Fibroblast of pulmonary artery (primary cell): ENCODE measurements around the gene PTPRJ.

Experiments used
- DNase-seq: peaks from one replicate; pipeline ENCODE4 v3.0.0-alpha.2; 2010; ENCODE audit warnings: low read depth
- H3K4me3 ChIP-seq: replicated peaks from 2 replicates; pipeline ENCODE4 v1.5.1; 2011; ENCODE audit warnings: low read depth, mild to moderate bottlenecking, control low read depth, low read length, moderate library complexity
- CTCF ChIP-seq: IDR thresholded peaks from 2 replicates; pipeline ENCODE4 v1.5.1; 2011; ENCODE audit warnings: mild to moderate bottlenecking, control low read depth, low read length, inconsistent platforms; ENCODE audit errors: missing control alignments

Gene PTPRJ

GRCh38 chr11:48041877-48042695, 61.7 kb downstream of the PTPRJ start:
- DNase-seq, result no peak
- no peak overlapping the region for H3K4me3 ChIP-seq
- TF ChIP-seq CTCF, result no peak

- DNase-seq, result no peak
- no peak overlapping the region for H3K4me3 ChIP-seq
- no peak for TF ChIP-seq CTCF
Measured at GRCh38 chr11:48043111-48043990, 63.0 kb downstream of the PTPRJ start.

GRCh38 chr11:48043991-48044512, 63.7 kb downstream of the PTPRJ start:
- DNase-seq, result no peak
- no peak overlapping the region for H3K4me3 ChIP-seq
- no peak for TF ChIP-seq CTCF

- H3K4me3 ChIP-seq, result no peak overlapping the region
- no peak for DNase-seq
- no peak for TF ChIP-seq CTCF
Measured at GRCh38 chr11:48044577-48044976, 64.2 kb downstream of the PTPRJ start.

- TF ChIP-seq CTCF, result no peak
- H3K4me3 ChIP-seq, result no peak overlapping the region
- DNase-seq, result no peak
Measured at GRCh38 chr11:48045536-48045935, 65.2 kb downstream of the PTPRJ start.

- no peak for DNase-seq
- TF ChIP-seq CTCF, result no peak
Measured at GRCh38 chr11:48047616-48048015, 67.3 kb downstream of the PTPRJ start.

More at GRCh38 chr11:48047616-48048015, 67.3 kb downstream of the PTPRJ start:
- H3K4me3 ChIP-seq, result no peak overlapping the region
